GM10266 (cell line): Measurements from ENCODE around the gene SYNCRIP.

Experiments used
- DNase-seq: peaks from one replicate; pipeline ENCODE4 v3.0.0; 2012; ENCODE audit errors: extremely low spot score
- TF ChIP-seq, protein P1 (sequence below): IDR thresholded peaks from 2 replicates; pipeline ENCODE4 v1.5.1; 2012; ENCODE audit warnings: mild to moderate bottlenecking, low read depth; ENCODE audit not compliant: control insufficient read depth, insufficient read depth; ENCODE audit errors: missing control alignments

SYNCRIP gene

DNA sequence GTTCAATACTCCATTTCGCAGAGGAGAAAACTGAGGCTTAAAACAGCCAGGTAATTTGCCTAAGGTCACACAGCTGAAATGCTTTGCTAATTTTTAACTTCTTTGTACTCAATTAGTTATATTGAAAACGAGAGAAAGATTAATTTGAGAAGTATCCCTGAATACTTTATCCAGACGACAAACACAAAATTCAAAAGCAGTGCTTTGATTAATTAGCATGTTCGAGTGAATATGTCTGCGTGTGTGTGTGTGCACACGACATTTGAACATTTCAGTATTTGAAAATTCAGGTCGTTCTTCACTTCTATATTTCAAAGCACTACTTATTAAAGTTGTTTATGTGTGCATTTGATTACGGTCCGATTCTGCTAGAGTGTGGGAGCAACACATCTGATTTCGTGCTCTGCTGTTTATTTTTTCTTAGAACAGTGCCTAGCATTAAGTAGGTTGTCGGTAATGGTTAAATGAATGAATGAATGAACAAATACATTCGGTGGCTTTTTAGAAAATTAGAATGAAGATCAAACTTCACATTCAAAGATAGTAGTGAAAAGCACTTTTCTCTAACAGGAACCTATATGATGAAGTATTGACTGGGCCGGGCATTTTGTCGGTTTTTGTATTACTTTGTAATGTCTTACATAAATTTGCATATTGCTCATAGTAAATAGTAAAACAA is 36.9 kb upstream of the SYNCRIP start:
- DNase-seq: no peak
- TF ChIP-seq, protein P1, sequence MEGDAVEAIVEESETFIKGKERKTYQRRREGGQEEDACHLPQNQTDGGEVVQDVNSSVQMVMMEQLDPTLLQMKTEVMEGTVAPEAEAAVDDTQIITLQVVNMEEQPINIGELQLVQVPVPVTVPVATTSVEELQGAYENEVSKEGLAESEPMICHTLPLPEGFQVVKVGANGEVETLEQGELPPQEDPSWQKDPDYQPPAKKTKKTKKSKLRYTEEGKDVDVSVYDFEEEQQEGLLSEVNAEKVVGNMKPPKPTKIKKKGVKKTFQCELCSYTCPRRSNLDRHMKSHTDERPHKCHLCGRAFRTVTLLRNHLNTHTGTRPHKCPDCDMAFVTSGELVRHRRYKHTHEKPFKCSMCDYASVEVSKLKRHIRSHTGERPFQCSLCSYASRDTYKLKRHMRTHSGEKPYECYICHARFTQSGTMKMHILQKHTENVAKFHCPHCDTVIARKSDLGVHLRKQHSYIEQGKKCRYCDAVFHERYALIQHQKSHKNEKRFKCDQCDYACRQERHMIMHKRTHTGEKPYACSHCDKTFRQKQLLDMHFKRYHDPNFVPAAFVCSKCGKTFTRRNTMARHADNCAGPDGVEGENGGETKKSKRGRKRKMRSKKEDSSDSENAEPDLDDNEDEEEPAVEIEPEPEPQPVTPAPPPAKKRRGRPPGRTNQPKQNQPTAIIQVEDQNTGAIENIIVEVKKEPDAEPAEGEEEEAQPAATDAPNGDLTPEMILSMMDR: no peak

DNA sequence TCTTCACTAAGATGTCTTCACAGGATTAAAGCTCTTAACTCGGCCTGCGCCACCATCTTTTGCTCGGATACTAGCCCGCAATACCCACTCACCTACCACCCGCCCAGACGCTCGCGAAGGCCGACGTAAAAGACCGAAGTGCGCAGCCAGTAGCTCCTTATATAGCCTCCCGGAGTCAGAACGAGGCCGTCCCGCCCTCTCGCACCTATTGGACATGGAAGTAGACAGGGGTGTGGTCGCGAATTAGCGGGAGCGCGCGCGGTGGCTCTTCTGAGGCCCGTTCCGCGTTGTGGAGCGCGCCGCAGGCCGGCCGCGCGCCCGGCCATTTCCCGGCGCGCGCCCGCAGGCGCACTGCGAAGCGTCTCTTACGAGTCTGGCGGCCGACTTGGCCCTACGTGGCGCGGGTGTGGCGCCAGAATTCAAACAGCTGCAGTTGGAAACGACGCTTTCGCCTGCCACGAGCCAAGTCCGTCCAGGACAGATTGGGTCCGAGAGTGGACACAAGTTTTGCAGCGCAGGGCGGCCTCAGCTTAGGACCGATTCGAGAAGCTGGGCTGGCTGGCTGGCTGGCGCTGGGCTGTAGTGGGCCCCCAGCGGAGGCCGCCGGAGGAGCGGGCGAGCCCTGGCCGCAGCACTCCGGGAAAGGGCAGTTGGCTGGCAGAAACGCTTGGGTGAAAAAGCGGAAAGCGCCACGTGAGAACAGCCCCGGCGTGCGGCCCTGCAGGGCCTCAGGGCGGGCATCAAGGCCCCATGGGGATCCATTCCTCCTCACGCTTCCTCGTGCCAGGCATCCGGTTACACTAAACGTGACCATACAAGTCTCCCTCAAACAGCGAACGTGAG is 36.1 kb upstream of the SYNCRIP start:
- TF ChIP-seq, protein P1: no peak
- DNase-seq: peak; percentile 96

DNA sequence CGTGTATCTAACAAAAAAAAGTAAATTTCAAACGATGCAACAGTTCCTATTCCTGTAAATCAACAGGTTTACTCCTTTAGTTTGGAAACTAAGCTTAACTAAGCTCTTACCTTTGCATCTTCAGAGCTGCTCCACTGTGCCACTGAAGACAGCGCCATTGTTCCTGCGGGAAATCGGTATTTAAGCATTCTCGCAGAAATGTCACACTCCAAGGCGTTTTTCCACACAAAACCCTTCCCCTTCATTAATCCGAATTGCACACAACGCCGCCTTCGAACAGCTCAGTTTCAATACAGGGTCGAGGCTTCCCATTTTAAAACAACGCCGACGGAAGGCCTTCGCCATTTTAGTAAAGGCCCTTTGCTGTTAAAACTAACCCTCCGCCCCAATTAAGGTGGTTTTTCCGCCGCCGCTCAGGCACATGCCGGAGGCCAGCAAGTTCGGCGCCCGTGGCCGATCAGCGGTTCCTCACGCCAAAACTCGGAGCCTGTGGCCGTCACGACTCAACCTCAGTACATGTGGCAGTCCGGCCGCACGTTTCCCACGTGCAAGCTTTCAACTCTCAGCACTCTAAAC is 35.4 kb upstream of the SYNCRIP start:
- no peak for DNase-seq
- TF ChIP-seq, protein P1: no peak

DNA sequence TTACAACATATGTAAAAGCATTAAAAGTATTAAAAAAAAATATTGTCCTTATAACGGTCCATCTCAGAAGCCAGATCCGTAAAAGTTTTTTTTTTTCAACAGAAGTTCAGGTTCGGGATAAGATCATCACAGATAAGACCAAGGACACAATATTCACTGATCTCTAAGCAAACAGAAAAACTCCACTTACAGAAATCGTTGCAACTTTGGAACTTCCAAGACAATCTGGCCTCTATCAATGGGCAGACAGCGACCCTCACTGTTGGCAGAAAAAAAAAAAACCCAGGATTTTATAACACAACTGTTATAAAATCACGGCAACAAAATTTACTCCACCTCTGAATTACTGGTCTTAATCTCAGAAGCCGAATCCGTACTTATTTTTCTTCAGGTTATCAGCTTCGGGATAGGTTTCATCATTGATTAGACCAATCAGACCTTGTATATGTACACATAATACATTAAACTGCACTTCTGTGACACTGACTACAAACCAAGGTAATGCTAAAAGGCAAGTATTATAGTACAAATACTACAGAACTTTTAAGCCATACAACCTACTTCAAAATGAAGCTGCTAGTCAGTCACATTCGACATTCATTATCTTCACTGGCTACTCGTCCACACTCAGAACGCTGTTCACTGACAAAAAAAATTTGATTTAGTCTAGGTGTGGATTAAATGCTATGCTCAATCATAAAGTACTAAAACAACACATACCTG is 34.7 kb upstream of the SYNCRIP start:
- TF ChIP-seq, protein P1: peak; percentile 24
- no peak for DNase-seq

DNA sequence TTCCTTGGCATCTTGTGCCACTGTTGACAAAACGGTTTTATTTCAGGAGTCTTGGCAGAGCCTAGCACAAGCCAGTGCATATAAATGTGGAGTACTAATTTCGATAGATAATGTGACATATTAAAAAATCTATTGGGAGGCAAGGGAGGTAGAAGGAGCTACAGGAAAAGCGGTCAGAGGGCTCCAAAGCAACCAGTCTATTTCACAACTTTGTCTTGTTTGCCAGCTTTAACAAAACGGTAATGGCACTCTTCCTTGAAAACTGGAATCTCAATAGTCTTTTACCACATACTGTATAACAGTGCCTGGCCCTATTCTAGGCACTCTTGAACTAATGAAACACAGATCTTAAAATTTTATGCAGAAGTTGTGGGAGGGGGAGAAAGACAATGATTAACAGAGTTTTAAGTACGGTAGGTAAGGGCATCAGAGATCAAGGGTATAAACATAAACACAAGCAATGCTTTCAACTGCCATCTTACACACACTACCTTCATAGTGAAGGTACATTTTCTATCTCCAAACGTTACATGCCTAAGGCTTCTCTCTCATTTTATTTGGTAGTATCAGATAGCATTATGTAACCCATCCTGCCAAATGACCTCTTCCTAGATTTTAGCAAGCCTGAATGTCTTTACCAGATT is 33.5 kb upstream of the SYNCRIP start:
- TF ChIP-seq, protein P1: no peak
- no peak for DNase-seq

DNA sequence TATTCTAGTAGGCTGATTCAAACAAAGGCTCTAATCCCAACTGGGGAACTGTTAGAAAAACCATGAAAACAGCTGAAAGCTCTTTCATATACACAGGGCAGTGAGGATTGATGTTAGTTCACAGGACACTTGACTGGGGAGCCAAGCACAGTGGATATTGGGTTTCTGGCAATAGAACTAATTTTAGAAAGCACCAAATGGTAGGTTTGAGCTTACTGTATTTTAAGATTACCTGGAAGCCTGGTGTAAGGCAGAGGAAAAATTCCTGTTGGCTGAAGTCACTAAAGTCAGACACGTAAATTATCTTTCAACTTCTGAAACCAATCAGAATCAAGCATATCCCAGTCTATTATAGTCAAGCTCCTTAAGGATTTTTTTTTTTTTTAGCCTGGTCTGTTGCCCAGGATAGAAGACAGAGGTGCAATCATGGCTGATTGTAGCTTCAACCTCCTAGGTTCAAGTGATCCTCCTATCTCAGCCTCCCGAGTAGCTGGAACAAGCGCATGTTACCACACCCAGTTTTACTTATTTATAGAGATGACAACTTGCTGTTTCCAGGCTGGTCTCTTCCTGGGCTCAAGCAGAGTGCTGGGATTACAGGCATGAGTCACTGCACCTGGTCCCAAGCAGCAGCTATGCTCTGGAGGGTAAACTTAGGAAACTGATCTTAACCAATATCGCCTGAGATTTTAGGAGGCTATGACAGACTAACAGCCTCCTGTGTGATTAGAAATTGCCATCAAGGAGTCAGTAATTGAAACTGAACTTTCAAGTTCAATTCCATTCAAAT is 32.5 kb upstream of the SYNCRIP start:
- TF ChIP-seq, protein P1: no peak
- DNase-seq: no peak
